ENCODE data around the gene CABP2.
"Not testable (repeated sequence)": the region's sequence is repeated elsewhere in the genome, so short reads cannot be mapped to it uniquely, and the experiment has no call there.

CABP2 gene

DNA sequence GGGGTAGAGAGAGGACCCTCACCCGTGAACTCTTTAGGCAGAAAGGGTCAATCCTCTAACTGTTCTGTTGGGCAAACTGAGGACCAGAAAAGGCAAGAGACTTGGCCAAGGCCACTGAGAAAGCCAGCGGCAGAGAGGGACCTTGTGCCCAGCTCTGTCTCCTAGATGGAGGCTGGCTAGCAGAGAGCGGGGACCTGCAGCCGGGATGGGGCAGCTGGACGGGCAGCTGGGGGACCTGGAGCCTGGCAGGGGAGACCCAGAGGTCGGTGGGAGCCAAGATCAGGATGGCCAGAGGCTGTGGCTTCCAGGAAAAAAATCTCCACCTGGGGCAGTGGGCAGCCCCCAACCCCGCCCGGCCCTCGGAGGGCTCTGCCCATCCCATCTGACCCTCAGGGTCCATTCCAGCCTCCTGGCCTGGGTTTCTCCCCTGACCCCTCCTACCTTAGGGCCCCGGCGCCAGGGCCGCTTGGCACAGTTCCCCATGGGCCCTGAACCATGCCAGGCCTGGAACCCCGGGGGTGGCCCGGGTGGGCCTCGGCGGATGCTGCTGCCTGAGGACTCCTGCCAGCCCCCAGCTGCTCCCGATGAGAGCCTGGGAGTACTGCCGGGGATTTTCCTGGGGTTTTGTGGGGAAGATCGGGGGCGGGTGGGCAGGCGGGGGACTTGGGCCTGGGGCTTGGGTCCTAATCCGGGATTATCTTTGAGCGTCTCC is at the start of gene CABP2:
TSS of gene CABP2 (minus strand) at position 603 of the 712 bp plus-strand sequence. CDS start at position 483, 120 bp downstream.
- no peak for DNase-seq

DNA sequence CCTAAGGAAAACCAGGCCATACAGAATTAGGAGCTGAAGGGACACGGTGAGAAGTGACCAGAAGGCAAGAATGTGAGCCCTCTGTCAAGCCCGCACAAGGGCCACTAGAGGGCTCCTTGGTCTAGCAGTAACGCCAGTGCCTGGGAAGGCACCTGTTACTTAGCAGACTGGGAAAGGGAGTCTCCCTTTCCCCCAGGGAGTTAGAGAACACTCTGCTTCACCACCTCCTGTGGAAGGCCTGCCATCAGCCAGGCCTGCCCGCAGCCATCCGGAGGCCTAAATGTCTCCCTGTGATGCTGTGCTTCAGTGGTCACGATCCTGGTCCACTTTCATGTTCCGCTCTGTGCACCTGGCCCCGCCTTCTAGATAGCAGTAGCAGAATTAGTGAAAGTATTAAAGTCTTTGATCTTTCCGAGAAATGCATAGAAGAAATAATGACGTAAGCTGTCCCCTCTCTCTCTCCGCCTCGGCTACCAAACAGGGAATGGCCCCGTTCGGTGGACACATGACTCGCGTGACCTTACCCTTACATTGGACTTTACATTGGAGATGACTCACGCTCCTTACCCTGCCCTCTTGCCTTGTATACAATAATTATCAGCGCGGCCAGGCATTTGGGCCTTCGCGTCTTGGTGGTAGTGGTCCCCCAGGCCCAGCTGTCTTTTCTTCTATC is 49.6 kb upstream of the CABP2 start:
- DNase-seq = no peak

GRCh38 chr11:67572305-67572704 is 49.1 kb upstream of the CABP2 start:
- DNase-seq = no peak

DNA sequence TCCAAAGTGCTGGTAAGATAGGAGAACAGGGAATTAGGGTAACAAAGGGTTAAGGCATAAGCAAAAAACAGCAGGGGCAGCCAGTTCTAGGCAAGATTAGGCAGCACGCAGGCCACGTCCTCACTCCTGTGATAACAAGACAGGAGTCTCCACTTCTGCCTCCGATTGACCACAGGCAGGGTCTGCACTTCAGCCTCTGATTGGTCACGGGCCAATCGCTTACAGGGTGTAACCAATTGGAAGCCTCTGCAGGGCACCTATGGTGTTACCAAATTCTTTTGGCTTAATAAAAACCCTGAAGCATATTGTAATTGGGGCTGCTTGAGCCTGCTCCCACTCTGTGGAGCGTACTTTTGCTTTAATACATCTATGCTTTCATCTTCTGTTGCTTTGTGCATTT is 48.2 kb upstream of the CABP2 start:
- DNase-seq = no peak

- DNase-seq = no peak
These were observed 41.0 kb upstream of the CABP2 start for GRCh38 chr11:67564230-67564629.

- not testable (repeated sequence) for DNase-seq
These were observed 40.5 kb upstream of the CABP2 start for GRCh38 chr11:67563705-67564114.

- no peak for DNase-seq
These were observed 39.9 kb upstream of the CABP2 start for GRCh38 chr11:67562963-67563704.

- DNase-seq = no peak
These were observed 38.8 kb upstream of the CABP2 start for GRCh38 chr11:67561971-67562619.

DNA sequence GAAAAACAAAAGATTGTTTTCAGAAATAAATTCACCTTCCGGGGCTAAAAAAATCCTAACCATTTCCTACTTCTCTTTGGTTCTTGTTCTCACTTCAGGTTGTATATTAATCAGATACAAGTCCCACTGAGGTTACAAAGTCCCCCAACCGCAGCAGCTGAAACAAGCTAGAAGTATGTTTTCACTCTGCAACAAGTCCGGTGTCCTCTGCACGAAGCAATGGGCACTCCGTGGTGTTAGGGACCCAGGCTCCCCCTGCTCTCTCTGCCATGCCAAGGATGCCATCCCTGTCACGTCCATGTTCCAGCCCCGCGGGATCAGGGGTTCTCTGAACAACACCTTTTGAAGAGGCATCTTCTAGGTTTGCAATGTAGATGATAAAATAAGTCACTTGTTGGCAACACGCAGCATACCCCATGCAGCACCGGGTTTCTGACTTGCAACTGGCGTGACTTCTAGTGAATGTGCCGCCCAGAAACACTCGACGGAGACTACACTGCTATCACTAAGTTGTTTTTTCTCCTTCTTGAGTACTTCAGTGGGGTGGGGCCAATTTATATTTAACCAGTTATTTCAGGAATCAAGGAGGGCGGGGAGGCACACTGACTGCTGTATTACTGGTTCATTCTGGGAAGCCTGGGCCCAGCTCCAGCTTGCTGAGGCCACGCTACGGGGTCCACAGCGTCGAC is 35.0 kb upstream of the CABP2 start:
- DNase-seq = no peak

- DNase-seq = no peak
These were observed 33.0 kb upstream of the CABP2 start for GRCh38 chr11:67556244-67556643.

- not testable (repeated sequence) for DNase-seq
These were observed 28.5 kb upstream of the CABP2 start for GRCh38 chr11:67551697-67552096.

DNA sequence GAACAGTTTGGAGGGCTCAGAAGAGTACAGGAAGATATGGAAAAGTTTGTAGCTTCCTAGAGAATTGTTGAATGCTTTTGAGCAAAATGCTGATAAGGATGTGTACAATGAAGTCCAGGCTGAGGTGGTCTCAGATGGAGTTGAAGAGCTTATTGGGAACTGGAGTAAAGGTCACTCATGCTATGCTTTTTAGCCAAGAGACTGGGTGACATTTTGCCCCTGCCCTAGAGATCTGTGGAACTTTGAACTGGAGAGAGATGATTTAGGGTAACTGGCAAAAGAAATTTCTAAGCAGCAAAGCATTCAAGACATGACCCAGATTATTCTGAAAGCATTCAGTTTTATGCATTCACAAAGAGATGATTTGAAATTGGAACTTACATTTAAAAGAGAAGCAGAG is 27.9 kb upstream of the CABP2 start:
- DNase-seq = no peak

- DNase-seq = no peak
These were observed 25.4 kb upstream of the CABP2 start for GRCh38 chr11:67548555-67549110.

- DNase-seq = not testable (repeated sequence)
These were observed 24.9 kb upstream of the CABP2 start for GRCh38 chr11:67548112-67548511.

GRCh38 chr11:67545280-67545679 is 22.0 kb upstream of the CABP2 start:
- DNase-seq = no peak

GRCh38 chr11:67544616-67545242 is 21.5 kb upstream of the CABP2 start:
- no peak for DNase-seq

DNA sequence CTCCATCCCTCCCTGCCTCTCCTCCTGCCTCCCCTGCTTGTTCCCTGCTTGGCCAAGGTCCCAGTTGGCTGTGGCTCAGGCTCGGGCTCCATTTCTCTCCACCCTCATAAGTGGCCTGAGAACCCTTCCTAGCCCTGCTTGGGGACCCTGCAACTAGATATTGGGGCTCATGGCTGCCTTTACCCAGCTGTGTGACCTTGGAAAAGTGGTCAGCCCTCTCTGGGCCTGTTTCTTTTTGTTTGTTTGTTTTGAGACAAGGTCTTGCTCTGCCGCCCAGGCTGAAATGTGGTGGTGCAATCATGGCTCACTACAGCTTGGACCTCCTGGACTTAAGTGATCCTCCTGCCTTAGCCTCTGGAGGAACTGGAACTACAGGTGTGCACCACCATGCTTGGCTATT is 20.3 kb upstream of the CABP2 start:
- DNase-seq = no peak

- no peak for DNase-seq
These were observed 19.7 kb upstream of the CABP2 start for GRCh38 chr11:67542971-67543370.

DNA sequence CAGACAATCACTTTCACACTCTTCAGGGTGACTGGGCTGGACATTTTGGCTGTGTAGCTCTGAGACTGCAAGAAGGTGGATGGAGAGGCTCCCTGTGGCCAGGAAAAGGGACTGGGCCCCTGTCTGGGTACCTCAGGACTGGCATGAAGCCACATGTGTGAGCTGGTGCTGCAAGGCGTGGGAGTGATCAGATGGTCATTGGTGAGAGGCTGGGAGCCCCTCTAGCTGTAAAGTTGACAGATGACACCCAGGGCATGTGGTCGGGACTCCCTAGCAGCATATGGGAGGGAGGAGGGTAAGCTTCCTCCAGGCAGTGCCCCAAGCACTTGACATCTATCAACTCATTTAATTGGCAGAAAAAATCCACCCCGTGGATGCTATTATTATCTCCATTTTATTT is 18.9 kb upstream of the CABP2 start:
- DNase-seq = no peak

GRCh38 chr11:67541198-67541597 is 18.0 kb upstream of the CABP2 start:
- no peak for DNase-seq

- no peak for DNase-seq
These were observed 16.3 kb upstream of the CABP2 start for GRCh38 chr11:67539550-67539949.

All from activated CD4-positive, CD25-positive, alpha-beta regulatory T cell treated with anti-CD3 and anti-CD28 coated beads, Interleukin-2, amount 50 U/mL, for 72 hours (primary cell).